HEK293 (cell line): ENCODE measurements around the gene ZG16.

Source experiments
- CTCF ChIA-PET: fragments of 350-600 bp; formaldehyde crosslinking; extraction: SDS; loops from one replicate; lab custom pipeline; 2021; ENCODE audit warnings: antibody characterized with exemption; lab: Yijun Ruan, JAX
- POLR2A ChIA-PET: fragments of 300-600 bp; formaldehyde crosslinking; extraction: SDS; loops from one replicate; lab custom pipeline; 2020; ENCODE audit warnings: antibody characterized with exemption, inconsistent platforms; lab: Yijun Ruan, JAX
- H3K27ac ChIP-seq: fragments of 200-500 bp; sonication (Bioruptor generic); 2 replicates; pipeline ENCODE4 v1.5.1; 2014; ENCODE audit warnings: low read depth, low read length, control low read depth, inconsistent platforms; ENCODE audit errors: extremely low read depth
- H3K36me3 ChIP-seq, 2 experiments: fragments of 200-500 bp in 1 of 2; sonication (Bioruptor generic) in 1 of 2; 1 replicate in 1 of 2; 2 replicates in 1 of 2; pipeline ENCODE4 v1.5.1; 2014 to 2017; ENCODE audit warnings: inconsistent platforms in 2 of 2, low read length in 2 of 2; ENCODE audit not compliant: control insufficient read depth in 2 of 2, insufficient read depth in 1 of 2
- H3K4me1 ChIP-seq: fragments of 200-500 bp; sonication (Bioruptor generic); 2 replicates; pipeline ENCODE4 v1.5.1; 2014; ENCODE audit warnings: mild to moderate bottlenecking, low read length, inconsistent platforms; ENCODE audit not compliant: control insufficient read depth, insufficient read depth
- H3K4me3 ChIP-seq: 2 replicates; pipeline ENCODE4 v1.5.1; 2011; ENCODE audit warnings: low read depth, mild to moderate bottlenecking, control low read depth, low read length, moderate library complexity
- H3K9me3 ChIP-seq: fragments of 200-500 bp; sonication (Bioruptor generic); 2 replicates; pipeline ENCODE4 v1.5.1; 2014; ENCODE audit warnings: low read depth, low read length, inconsistent platforms; ENCODE audit not compliant: control insufficient read depth, insufficient read depth
- KLF10 ChIP-seq: fragments of 450-650 bp; IDR thresholded peaks from 2 replicates; pipeline ENCODE4 v1.5.1; 2018; ENCODE audit warnings: missing biosample characterization, mild to moderate bottlenecking, missing genetic modification characterization
- PATZ1 ChIP-seq: fragments of 450-650 bp; formaldehyde crosslinking; IDR thresholded peaks from 2 replicates; pipeline ENCODE4 v1.5.1; 2016; ENCODE audit warnings: missing biosample characterization, missing genetic modification characterization
- PBX3 ChIP-seq: sonication (generic); formaldehyde crosslinking; IDR thresholded peaks from 2 replicates; pipeline ENCODE4 v1.8.1; 2022; ENCODE audit warnings: mild to moderate bottlenecking, moderate library complexity, missing genetic modification reagents
- PRDM10 ChIP-seq: fragments of 450-650 bp; formaldehyde crosslinking; IDR thresholded peaks from 2 replicates; pipeline ENCODE4 v1.5.1; 2016; ENCODE audit warnings: missing biosample characterization, missing genetic modification characterization
- SP7 ChIP-seq: fragments of 450-650 bp; formaldehyde crosslinking; IDR thresholded peaks from 2 replicates; pipeline ENCODE4 v1.5.1; 2016; ENCODE audit warnings: missing biosample characterization, missing genetic modification characterization
- ZBTB20 ChIP-seq: fragments of 450-650 bp; formaldehyde crosslinking; IDR thresholded peaks from 2 replicates; pipeline ENCODE4 v1.5.1; 2016; ENCODE audit warnings: missing biosample characterization, missing genetic modification characterization
- ZEB2 ChIP-seq: fragments of 450-650 bp; formaldehyde crosslinking; IDR thresholded peaks from 2 replicates; pipeline ENCODE4 v1.5.1; 2016; ENCODE audit warnings: missing biosample characterization, missing genetic modification characterization
- ZNF10 ChIP-seq: fragments of 450-650 bp; formaldehyde crosslinking; IDR thresholded peaks from 2 replicates; pipeline ENCODE4 v1.5.1; 2017; ENCODE audit warnings: missing biosample characterization, missing genetic modification characterization
- ZNF184 ChIP-seq: fragments of 450-650 bp; IDR thresholded peaks from 2 replicates; pipeline ENCODE4 v1.5.1; 2018; ENCODE audit warnings: missing biosample characterization, mild to moderate bottlenecking, missing genetic modification characterization
- ZNF223 ChIP-seq: fragments of 450-650 bp; formaldehyde crosslinking; IDR thresholded peaks from 2 replicates; pipeline ENCODE4 v1.5.1; 2016; ENCODE audit warnings: missing biosample characterization, missing genetic modification characterization
- ZNF311 ChIP-seq: fragments of 450-650 bp; formaldehyde crosslinking; IDR thresholded peaks from 2 replicates; pipeline ENCODE4 v1.5.1; 2017; ENCODE audit warnings: missing biosample characterization, missing genetic modification characterization, borderline replicate concordance
- ZNF48 ChIP-seq: fragments of 450-650 bp; formaldehyde crosslinking; IDR thresholded peaks from 2 replicates; pipeline ENCODE4 v1.5.1; 2016; ENCODE audit warnings: missing biosample characterization, missing genetic modification characterization
- ZNF518A ChIP-seq: fragments of 450-650 bp; formaldehyde crosslinking; conservative IDR thresholded peaks from 2 replicates; pipeline ENCODE4 v1.5.1; 2016; ENCODE audit warnings: low read depth, missing biosample characterization, missing genetic modification characterization
- ZNF701 ChIP-seq: fragments of 450-650 bp; formaldehyde crosslinking; IDR thresholded peaks from 2 replicates; pipeline ENCODE4 v1.5.1; 2016; ENCODE audit warnings: missing biosample characterization, missing genetic modification characterization
- ZNF837 ChIP-seq: fragments of 450-650 bp; formaldehyde crosslinking; IDR thresholded peaks from 2 replicates; pipeline ENCODE4 v1.5.1; 2016; ENCODE audit warnings: missing biosample characterization, missing genetic modification characterization
- TF ChIP-seq, protein P1 (sequence below): fragments of 450-650 bp; formaldehyde crosslinking; IDR thresholded peaks from 2 replicates; pipeline ENCODE4 v1.5.1; 2016; ENCODE audit warnings: missing biosample characterization, missing genetic modification characterization, low read depth
- TF ChIP-seq, protein P2 (sequence below): fragments of 450-650 bp; formaldehyde crosslinking; IDR thresholded peaks from 2 replicates; pipeline ENCODE4 v1.5.1; 2017; ENCODE audit warnings: missing biosample characterization, missing genetic modification characterization

The ZG16 gene

DNA sequence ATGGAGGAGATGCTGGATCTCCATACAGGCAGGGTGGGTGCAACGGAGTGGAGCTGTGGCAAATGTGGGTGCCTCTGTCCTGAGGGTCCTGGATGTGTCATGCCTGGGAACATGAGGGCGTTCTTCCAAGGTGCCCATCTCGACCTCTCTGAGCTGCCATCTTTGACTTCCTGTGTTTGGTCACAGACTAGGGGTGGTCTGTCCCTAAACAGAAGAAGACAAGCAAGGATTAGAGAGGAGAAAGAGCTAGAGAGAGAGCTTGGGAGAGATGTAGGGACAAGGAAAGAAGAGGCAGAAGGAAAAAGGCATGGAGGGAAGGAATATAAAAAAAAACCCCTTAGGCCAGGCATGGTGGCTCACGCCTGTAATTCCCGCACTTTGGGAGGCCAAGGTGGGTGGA, 3.3 kb upstream of the ZG16 start:
- Histone ChIP-seq H3K27ac (no peak overlapping the region), H3K4me1 (no peaks in the 10 kb centered on the region), H3K9me3 (no peaks in the 10 kb centered on the region), H3K36me3 (no peaks in the 10 kb centered on the region), H3K4me3 (no peak overlapping the region)
- POLR2A ChIA-PET = no interaction called here
- no peak for TF ChIP-seq ZNF223 (tag by site-specific recombination)
- peak; percentile 82; the same call in 1 of the 2 replicates for TF ChIP-seq ZNF10
- CTCF ChIA-PET = interaction anchor here (0.6 to 0.7 kb wide), 2 partner anchors 17 to 675 kb away, joined by 3 to 5 read pairs; no protein-coding TSS in a partner anchor

DNA sequence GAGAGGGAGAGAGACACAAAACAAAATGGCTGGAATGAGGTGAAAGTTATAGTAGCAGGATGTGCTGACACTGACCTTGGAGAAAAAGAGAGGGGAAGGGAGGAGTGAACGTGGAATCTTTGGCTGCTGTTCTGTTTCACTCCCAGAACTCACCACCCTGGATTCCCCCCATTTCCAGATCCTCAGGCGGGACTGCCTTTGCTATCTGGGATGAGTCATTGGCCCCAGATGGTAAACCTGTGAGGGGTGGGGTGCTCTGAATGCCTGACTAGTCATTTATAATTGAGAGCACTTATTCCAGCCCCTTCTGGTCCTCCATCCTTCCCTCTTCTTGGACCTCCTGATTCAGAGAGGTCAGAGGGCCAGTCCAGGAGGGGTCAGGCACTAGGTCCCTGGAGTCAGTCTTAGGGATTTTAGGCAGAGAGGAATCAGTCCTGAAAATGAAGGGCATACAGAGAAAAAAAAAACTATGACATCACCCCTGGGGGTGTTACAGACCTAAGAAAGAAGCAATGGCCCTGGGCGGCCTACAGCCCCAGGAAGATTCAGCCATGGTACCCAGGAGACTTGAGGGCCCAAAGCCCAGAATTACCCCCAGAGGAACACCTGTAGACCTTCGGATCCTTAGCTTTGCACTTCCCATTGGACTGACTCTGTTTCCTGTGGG, 2.2 kb upstream of the ZG16 start:
- CTCF ChIA-PET = interaction anchor here (0.7 kb wide), 1 partner anchor 146 kb away, joined by 3 read pairs; no protein-coding TSS in a partner anchor
- no peak overlapping the region for H3K27ac ChIP-seq
- TF ChIP-seq PBX3 (no peak), PRDM10 (tag by site-specific recombination) (peak; percentile 93), ZNF518A (tag by site-specific recombination) (no peak), ZNF701 (no peak), ZEB2 (tag by site-specific recombination) (0 out of 2 replicates have a peak, but pooled peaks have one; percentile 37), ZNF837 (no peak), SP7 (tag by site-specific recombination) (peak; percentile 72), ZBTB20 (0 out of 2 replicates have a peak, but pooled peaks have one; percentile 14), KLF10 (no peak), PATZ1 (tag by site-specific recombination) (peak; percentile 55; the same call in 1 of the 2 replicates), ZNF184 (tag by site-specific recombination) (peak; percentile 44; the same call in 1 of the 2 replicates), ZNF48 (no peak), ZNF311 (tag by site-specific recombination) (no peak)
- TF ChIP-seq, protein P1, sequence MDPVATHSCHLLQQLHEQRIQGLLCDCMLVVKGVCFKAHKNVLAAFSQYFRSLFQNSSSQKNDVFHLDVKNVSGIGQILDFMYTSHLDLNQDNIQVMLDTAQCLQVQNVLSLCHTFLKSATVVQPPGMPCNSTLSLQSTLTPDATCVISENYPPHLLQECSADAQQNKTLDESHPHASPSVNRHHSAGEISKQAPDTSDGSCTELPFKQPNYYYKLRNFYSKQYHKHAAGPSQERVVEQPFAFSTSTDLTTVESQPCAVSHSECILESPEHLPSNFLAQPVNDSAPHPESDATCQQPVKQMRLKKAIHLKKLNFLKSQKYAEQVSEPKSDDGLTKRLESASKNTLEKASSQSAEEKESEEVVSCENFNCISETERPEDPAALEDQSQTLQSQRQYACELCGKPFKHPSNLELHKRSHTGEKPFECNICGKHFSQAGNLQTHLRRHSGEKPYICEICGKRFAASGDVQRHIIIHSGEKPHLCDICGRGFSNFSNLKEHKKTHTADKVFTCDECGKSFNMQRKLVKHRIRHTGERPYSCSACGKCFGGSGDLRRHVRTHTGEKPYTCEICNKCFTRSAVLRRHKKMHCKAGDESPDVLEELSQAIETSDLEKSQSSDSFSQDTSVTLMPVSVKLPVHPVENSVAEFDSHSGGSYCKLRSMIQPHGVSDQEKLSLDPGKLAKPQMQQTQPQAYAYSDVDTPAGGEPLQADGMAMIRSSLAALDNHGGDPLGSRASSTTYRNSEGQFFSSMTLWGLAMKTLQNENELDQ (tag by site-specific recombination) = no peak
- TF ChIP-seq, protein P2, sequence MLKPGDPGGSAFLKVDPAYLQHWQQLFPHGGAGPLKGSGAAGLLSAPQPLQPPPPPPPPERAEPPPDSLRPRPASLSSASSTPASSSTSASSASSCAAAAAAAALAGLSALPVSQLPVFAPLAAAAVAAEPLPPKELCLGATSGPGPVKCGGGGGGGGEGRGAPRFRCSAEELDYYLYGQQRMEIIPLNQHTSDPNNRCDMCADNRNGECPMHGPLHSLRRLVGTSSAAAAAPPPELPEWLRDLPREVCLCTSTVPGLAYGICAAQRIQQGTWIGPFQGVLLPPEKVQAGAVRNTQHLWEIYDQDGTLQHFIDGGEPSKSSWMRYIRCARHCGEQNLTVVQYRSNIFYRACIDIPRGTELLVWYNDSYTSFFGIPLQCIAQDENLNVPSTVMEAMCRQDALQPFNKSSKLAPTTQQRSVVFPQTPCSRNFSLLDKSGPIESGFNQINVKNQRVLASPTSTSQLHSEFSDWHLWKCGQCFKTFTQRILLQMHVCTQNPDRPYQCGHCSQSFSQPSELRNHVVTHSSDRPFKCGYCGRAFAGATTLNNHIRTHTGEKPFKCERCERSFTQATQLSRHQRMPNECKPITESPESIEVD (tag by site-specific recombination) = no peak

More for the DNA sequence above, 2.2 kb upstream of the ZG16 start:
- H3K9me3 ChIP-seq = no peaks in the 10 kb centered on the region
- H3K36me3 ChIP-seq = no peaks in the 10 kb centered on the region
- no peak overlapping the region for H3K4me3 ChIP-seq
- POLR2A ChIA-PET = no interaction called here
- no peaks in the 10 kb centered on the region for H3K4me1 ChIP-seq
